GM21360 (cell line): ENCODE results near the gene ZCWPW1.
A peak's percentile ranks its signal among the peaks of the same experiment; 100 is the strongest.
"Not testable (repeated sequence)": the region's sequence is repeated elsewhere in the genome, so short reads cannot be mapped to it uniquely, and the experiment has no call there.

Experiments used
- ATAC-seq: cut with Tn5 transposase; IDR thresholded peaks from one replicate; pipeline ENCODE4 v1.9.1; 2021; ENCODE audit warnings: mild to moderate bottlenecking, moderate library complexity; ENCODE audit not compliant: unreplicated experiment

The ZCWPW1 gene

DNA sequence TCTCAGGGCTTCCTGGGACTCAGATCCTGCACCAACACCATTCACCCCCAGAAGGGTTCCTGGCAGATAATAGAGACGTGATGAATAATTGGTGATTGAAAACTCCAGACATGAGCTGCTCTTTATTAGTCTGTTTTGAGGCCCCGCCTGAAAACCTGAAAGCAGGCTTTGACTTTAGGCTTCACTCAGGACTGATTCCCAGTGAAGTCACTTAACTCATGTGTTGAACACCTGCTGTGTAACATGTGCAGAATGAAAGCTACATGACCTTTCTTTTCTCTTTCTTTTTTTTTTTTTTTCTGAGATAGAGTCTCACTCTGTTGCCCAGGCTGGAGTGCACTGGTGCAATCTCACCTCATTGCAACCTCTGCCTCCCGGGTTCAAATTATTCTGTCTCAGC is 26.7 kb upstream of the ZCWPW1 start:
- ATAC-seq, result no peak

GRCh38 chr7:100453854-100454253 is 25.4 kb upstream of the ZCWPW1 start:
- ATAC-seq, result not testable (repeated sequence)

GRCh38 chr7:100452513-100452912 is 24.0 kb upstream of the ZCWPW1 start:
- no peak for ATAC-seq

GRCh38 chr7:100449190-100449795 is 20.8 kb upstream of the ZCWPW1 start:
- no peak for ATAC-seq

DNA sequence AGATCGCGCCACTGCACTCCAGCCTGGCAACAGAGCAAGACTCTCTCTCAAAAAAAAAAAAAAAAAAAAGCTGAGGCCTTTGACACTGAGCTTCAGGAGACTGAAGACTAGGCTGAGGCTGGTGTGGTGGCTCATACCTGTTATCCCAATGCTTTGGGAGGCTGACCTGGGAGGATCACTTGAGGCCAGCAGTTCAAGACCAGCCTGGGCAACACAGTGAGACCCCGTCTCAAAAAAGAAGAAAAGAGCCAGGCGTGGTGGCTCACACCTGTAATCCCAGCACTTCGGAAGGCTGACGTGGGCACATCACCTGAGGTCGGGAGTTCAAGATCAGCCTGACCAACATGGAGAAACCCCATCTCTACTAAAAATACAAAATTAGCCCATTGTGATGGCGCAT is 18.9 kb upstream of the ZCWPW1 start:
- ATAC-seq, result not testable (repeated sequence)

DNA sequence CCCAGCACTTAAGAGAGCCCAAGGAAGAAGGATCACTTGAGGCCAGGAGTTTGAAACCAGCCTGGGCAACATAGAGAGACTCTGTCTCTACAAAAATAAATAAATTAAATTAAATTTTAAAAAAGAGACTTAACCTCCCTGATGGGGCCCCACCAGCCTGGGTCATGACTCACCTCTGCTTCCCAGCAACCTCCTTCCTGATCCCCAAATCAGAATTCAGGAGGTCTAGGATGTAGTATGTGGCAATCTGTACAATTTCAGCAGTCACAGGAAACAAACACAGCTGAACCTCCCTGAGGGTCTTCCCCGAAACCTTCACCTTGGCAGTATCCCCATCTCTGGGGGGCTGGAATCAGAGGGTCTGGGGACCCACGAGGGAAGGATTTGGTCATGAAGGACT is 17.5 kb upstream of the ZCWPW1 start:
- ATAC-seq, result no peak

GRCh38 chr7:100444311-100445278 is 16.1 kb upstream of the ZCWPW1 start:
- no peak for ATAC-seq

DNA sequence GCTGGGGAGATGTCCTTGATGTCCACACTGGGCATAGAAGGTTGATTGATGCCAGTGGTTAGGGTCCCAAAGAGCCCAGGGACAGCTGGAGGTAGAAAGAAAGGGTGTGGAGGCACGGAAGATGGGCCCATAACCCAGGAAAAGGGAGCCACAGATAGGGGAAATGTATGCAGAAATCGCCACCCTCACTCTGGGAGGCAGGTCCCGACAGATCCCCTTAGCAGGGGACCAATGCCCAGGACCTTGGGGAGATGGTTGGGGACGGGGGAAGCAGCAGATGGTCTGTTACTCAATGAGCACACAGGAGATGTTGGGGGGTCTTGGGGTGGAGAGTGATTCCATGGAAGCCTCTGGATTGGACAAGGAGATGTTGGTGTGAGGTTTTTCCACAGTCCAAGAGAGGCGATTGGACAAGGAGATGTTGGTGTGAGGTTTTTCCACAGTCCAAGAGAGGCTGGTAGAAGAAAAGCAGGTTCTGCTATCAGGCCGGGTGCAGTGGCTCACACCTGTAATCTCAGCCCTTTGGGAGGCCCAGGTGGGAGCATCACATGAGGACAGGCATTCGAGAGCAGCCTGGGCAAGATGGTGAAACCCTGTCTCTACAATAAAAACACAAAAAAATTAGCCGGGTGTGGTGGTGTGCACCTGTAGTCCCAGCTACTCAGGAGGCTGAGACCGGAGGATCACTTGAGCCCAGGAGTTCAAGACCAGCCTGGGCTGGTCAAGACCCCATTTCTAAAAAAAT is 14.8 kb upstream of the ZCWPW1 start:
- ATAC-seq, result no peak

GRCh38 chr7:100441641-100442535 is 13.4 kb upstream of the ZCWPW1 start:
- ATAC-seq, result no peak

DNA sequence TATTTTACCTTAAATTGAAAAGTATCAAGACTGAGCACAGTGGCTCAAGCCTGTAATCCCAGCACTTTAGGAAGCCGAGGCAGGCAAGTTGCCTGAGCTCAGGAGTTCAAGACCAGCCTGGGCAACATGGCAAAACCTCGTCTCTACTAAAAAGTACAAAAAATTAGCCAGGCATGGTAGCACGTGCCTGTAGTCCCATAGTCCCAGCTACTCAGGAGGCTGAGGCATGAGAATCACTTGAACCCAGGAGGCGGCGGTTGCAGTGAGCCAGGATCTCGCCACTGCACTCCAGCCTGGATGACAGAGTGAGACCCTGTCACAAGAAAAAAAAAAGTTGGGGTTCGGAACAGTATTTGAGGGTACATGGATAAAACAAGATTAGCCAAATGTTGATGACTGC is 10.7 kb upstream of the ZCWPW1 start:
- not testable (repeated sequence) for ATAC-seq

DNA sequence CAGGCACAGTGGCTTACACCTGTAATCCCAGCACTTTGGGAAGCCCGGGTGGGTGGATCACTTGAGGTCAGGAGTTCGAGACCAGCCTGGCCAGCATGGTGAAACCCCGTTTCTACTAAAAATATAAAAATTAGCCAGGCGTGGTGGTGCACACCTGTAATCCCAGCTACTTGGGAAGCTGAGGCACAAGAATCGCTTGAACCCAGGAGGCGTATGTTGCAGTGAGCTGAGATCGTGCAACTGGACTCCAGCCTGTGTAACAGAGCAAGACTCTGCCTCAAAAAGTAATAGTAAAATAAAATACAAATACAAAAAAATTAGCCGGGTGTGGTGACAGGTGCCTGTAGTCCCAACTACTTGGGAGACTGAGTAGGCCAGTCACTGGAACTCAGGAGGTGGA is 10.2 kb upstream of the ZCWPW1 start:
- ATAC-seq, result not testable (repeated sequence)

DNA sequence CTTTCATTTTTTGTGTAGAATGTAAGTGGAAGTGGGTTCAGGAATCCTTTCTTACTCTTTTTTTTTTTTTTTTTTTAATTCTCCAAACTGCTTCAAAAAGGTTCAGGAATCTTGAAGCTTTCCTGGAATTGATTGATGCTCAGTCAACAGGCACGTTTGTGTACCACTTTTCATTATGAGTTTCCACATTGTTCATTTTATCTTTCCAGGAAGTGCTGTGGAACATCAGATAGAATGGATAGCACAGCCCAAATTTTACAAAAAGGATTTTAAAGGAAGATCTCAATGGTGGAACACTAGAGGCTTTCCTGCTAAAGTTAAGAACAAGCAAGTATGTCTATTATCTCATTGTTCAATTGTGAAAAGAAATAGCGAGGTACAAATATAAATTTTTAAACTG is 9.7 kb upstream of the ZCWPW1 start:
- no peak for ATAC-seq

- ATAC-seq, result no peak
Measured at GRCh38 chr7:100437150-100438100, 8.9 kb upstream of the ZCWPW1 start.

GRCh38 chr7:100435401-100436304 is 7.2 kb upstream of the ZCWPW1 start:
- ATAC-seq, result peak; percentile 26

GRCh38 chr7:100434297-100435144 is 6.0 kb upstream of the ZCWPW1 start:
- no peak for ATAC-seq

DNA sequence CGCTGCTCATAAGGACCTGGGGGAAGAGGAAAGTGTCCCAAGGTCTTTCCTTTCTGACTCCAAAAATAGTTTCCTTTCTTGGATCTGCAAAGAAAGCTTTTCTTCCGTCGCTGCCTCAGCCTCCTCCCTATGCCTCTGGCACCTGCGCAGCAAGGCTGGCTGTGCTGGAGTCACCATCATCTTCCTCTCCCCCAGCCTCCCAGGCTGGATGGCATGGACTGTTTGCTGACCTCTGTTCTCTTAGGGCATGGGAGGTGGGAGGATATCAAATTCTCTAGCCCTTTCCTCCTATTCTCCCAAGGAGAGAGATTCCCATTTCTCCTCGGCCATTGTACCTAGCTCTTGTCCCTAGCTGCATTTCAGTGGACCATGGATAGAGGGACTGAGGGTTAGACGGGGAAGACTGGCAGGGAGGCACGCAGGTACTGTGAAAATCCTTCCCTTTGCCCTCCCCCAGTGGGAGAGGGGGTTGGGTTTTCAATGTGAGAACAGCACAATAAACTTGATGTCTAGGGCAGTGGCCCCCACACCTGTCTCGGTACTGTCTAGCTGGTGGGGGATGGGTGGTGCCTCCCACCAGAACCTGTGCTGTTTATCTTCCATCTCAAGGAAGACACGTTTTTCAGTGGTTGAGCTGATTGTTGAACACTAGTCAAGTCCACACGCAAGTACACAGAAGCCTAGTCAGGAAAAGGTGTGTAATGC is 5.2 kb upstream of the ZCWPW1 start:
- ATAC-seq, result no peak

- ATAC-seq, result no peak
Measured at GRCh38 chr7:100433276-100433591, 4.7 kb upstream of the ZCWPW1 start.
